ENCODE measurements around the gene KRT35. TPM values are rescaled to one million over a fixed set of nuclear protein-coding genes. Genes with fewer than 3 reads are reported as not detected.

The KRT35 gene
- total RNA-seq, 2 experiments from 2014 or later: not detected

DNA sequence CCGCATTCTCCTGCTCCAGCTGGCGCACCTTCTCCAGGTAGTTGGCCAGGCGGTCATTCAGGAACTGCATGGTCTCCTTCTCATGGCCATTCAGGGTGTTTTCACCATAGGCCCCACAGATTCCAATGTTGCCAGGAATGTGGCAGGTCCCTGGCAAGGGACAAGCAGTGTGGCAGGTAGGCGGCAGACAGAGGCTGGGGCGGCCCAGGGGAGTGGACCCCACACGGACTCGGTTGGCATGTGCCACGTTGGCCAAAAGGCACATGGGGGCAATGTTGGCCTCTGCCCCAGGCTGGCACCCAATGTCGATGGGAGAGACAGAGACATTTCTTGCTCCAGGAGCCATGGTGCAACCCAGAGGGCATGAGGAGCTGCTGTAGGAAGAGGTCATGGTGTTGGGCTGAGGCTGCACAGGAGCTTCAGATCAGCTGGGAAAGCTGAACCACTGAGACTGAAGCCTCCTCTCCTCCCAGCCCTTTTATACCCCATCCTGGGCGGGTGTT lies 40.4 kb downstream of the KRT35 start, which contains the start of gene KRT38:
Gene KRT38 (minus strand): TSS at position 453 of the 503 bp plus-strand sequence. CDS start 62 bp downstream, at position 391.
- Histone ChIP-seq H3K4me3 (ENCODE audit: low read length) (no peak within 1 kb of the TSS), H3K4me1 (ENCODE audit: insufficient read depth, low read length) (no peaks in the 10 kb centered on the region), H3K27me3 (ENCODE audit: control insufficient read depth in 1 of 2, insufficient read depth in 2 of 2, low read length in 2 of 2) (peaks cover 0 to 2% of the 10 kb centered on the region in 2 experiments), H3K36me3 (ENCODE audit: insufficient read depth, low read length) (no peaks in the 10 kb centered on the region), H3K9me3 (ENCODE audit: control insufficient read depth in 1 of 2, insufficient read depth in 1 of 2, low read length in 2 of 2) (peaks cover 0 to 5% of the 10 kb centered on the region in 2 experiments), H3K27ac (ENCODE audit: low read depth in 1 of 2, low read length in 2 of 2) (no peak within 1 kb of the TSS)
- ATAC-seq (ENCODE audit: poor library complexity) (no peak), DNase-seq (no peak)
- intact Hi-C loops (cut with DNase I, micrococcal nuclease): no loop called here
- TF ChIP-seq, protein P1, sequence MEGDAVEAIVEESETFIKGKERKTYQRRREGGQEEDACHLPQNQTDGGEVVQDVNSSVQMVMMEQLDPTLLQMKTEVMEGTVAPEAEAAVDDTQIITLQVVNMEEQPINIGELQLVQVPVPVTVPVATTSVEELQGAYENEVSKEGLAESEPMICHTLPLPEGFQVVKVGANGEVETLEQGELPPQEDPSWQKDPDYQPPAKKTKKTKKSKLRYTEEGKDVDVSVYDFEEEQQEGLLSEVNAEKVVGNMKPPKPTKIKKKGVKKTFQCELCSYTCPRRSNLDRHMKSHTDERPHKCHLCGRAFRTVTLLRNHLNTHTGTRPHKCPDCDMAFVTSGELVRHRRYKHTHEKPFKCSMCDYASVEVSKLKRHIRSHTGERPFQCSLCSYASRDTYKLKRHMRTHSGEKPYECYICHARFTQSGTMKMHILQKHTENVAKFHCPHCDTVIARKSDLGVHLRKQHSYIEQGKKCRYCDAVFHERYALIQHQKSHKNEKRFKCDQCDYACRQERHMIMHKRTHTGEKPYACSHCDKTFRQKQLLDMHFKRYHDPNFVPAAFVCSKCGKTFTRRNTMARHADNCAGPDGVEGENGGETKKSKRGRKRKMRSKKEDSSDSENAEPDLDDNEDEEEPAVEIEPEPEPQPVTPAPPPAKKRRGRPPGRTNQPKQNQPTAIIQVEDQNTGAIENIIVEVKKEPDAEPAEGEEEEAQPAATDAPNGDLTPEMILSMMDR (IDR thresholded peaks at IDR 0.05): no peak
- no peaks in the 10 kb centered on the region for H3K36me3 Mint-ChIP-seq (ENCODE audit: low read depth)
- H3K27ac Mint-ChIP-seq: no peak within 1 kb of the TSS
- no peaks in the 10 kb centered on the region for H3K9me3 Mint-ChIP-seq
- POLR2A ChIA-PET: no interaction called here
- H3K4me3 Mint-ChIP-seq: no peak within 1 kb of the TSS
- no peaks in the 10 kb centered on the region for H3K4me1 Mint-ChIP-seq (ENCODE audit: low read depth)
- CTCF ChIA-PET: no interaction called here
- H3K27me3 Mint-ChIP-seq: peaks cover 4% of the 10 kb centered on the region

GRCh38 chr17:41439375-41439774 lies 41.6 kb downstream of the KRT35 start:
- peaks cover 4% of the 10 kb centered on the region for H3K27me3 Mint-ChIP-seq
- no peaks in the 10 kb centered on the region for H3K9me3 Mint-ChIP-seq
- no peaks in the 10 kb centered on the region for H3K36me3 ChIP-seq (ENCODE audit: insufficient read depth, low read length)
- no peak overlapping the region for H3K4me3 Mint-ChIP-seq
- H3K4me1 Mint-ChIP-seq (ENCODE audit: low read depth): peaks cover 6% of the 10 kb centered on the region
- ATAC-seq (ENCODE audit: poor library complexity) (no peak), DNase-seq (no peak)
- H3K36me3 Mint-ChIP-seq (ENCODE audit: low read depth): no peaks in the 10 kb centered on the region
- peaks cover 0 to 5% of the 10 kb centered on the region in 2 experiments for H3K9me3 ChIP-seq (ENCODE audit: control insufficient read depth in 1 of 2, insufficient read depth in 1 of 2, low read length in 2 of 2)
- H3K4me1 ChIP-seq (ENCODE audit: insufficient read depth, low read length): no peaks in the 10 kb centered on the region
- POLR2A ChIA-PET: no interaction called here
- H3K27ac ChIP-seq (ENCODE audit: low read depth in 1 of 2, low read length in 2 of 2): no peak overlapping the region
- no peak overlapping the region for H3K4me3 ChIP-seq (ENCODE audit: low read length)
- H3K27ac Mint-ChIP-seq: no peak overlapping the region
- intact Hi-C loops (cut with DNase I, micrococcal nuclease): no loop called here
- TF ChIP-seq, protein P1 (IDR thresholded peaks at IDR 0.05): no peak
- H3K27me3 ChIP-seq (ENCODE audit: control insufficient read depth in 1 of 2, insufficient read depth in 2 of 2, low read length in 2 of 2): peaks cover 0 to 2% of the 10 kb centered on the region in 2 experiments
- CTCF ChIA-PET: no interaction called here

- no peak for DNase-seq
- Histone ChIP-seq H3K36me3 (ENCODE audit: insufficient read depth, low read length) (no peaks in the 10 kb centered on the region), H3K4me1 (ENCODE audit: insufficient read depth, low read length) (no peaks in the 10 kb centered on the region), H3K9me3 (ENCODE audit: control insufficient read depth in 1 of 2, insufficient read depth in 1 of 2, low read length in 2 of 2) (peaks cover 0 to 5% of the 10 kb centered on the region in 2 experiments), H3K27ac (ENCODE audit: low read depth in 1 of 2, low read length in 2 of 2) (no peak overlapping the region), H3K27me3 (ENCODE audit: control insufficient read depth in 1 of 2, insufficient read depth in 2 of 2, low read length in 2 of 2) (no peaks in the 10 kb centered on the region), H3K4me3 (ENCODE audit: low read length) (no peak overlapping the region)
- H3K36me3 Mint-ChIP-seq (ENCODE audit: low read depth): no peaks in the 10 kb centered on the region
- H3K4me1 Mint-ChIP-seq (ENCODE audit: low read depth): peaks cover 8% of the 10 kb centered on the region
- ATAC-seq (ENCODE audit: poor library complexity): no peak
- no peak overlapping the region for H3K27ac Mint-ChIP-seq
- TF ChIP-seq, protein P1 (IDR thresholded peaks at IDR 0.05): no peak
- ChIA-PET POLR2A (no interaction called here), CTCF (no interaction called here)
- no peaks in the 10 kb centered on the region for H3K27me3 Mint-ChIP-seq
- H3K4me3 Mint-ChIP-seq: no peak overlapping the region
- intact Hi-C loops (cut with DNase I, micrococcal nuclease): no loop called here
- no peaks in the 10 kb centered on the region for H3K9me3 Mint-ChIP-seq
Measured at GRCh38 chr17:41437769-41438168, 43.2 kb downstream of the KRT35 start.

All from CD4-positive, alpha-beta T cell (primary cell).